ENCODE results near the gene PPM1H. TPM values are rescaled to one million over a fixed set of nuclear protein-coding genes. Genes with fewer than 3 reads are reported as not detected.

Gene PPM1H
- polyA plus RNA-seq, 1 of the 3 experiments (the other 2 are of a cell fraction) = 0.13 TPM

DNA sequence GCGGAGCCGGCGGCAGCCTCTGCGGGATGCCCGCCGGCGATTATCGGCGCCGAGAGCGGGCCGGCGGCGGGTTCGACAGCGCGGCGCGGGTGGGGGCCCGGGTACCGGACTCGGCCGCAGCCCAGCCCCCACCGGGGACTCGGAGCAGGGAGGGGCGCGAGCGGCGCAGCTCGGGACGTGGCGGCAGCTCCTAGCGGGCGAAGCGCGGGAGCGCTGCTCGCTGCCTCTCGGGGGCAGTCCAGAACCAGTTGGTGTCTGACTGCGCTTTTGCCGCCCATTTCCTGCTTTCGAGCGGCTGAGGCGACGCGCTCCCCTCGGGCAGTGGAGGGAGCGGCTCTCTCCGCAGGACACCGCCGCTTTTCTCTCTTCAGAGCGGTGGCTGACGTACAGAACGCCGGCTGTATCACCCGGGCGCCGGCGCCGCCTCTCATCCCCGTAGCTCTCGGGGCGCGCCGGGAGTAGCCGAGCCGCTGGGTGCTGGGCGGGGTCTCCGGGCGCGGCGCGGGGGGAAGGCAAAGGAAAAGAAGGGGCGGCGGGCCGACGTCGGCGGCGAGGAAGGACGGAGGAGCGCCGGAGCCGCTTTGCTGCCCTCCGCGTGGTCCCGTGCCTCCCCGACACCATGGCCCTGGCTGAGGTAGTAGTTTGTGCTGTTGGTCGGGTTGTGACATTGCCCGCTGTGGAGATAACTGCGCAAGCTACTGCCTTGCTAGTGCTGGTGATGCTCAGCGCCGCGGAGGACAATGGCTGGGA lies 331.7 kb downstream of the PPM1H start:
- ChIA-PET CTCF (interaction anchor here (0.6 to 3.3 kb wide), 13 partner anchors 9 to 393 kb away, joined by 3 to 42 read pairs (median 3); partner anchors contain the start of gene MON2), POLR2A (interaction anchor here (0.7 to 1.7 kb wide), 7 partner anchors 10 to 195 kb away, joined by 3 to 9 read pairs (median 4); no protein-coding TSS in a partner anchor)
- H3K27ac ChIP-seq (ENCODE audit: low read depth in 2 of 2, low read length in 1 of 2) = peak overlapping the region; percentile 98 to 100
- WGBS (ENCODE audit: low lambda C conversion rate) = under 1% methylated on average over 50 of the region's 94 CpGs
- peak; percentile 90 for DNase-seq
- H3K9me2 ChIP-seq = no peaks in the 10 kb centered on the region
- peak overlapping the region; percentile 88 to 91 for H3K4me3 ChIP-seq (ENCODE audit: low read depth in 2 of 2, low read length in 1 of 2)
- H3K9ac ChIP-seq = peak overlapping the region; percentile 99
- no peaks in the 10 kb centered on the region for H3K9me3 ChIP-seq
- peak overlapping the region; percentile 80 for H3K4me2 ChIP-seq
- no peaks in the 10 kb centered on the region for H3K27me3 ChIP-seq (ENCODE audit: insufficient read depth)
- H3F3A ChIP-seq (replicated peaks; ENCODE audit: insufficient read depth) = peaks cover 7% of the 10 kb centered on the region
- peaks cover 55% of the 10 kb centered on the region for H3K79me2 ChIP-seq (ENCODE audit: insufficient read depth)
- peaks cover 2 to 20% of the 10 kb centered on the region in 2 experiments for H3K36me3 ChIP-seq (replicated peaks in 1 of 2; ENCODE audit: control insufficient read depth in 1 of 2, insufficient read depth in 2 of 2, low read length in 1 of 2)
- H3K4me1 ChIP-seq (ENCODE audit: control insufficient read depth in 1 of 2, insufficient read depth in 2 of 2, low read depth in 1 of 2, low read length in 1 of 2) = no peaks in the 10 kb centered on the region; a peak in 2 of 4 replicates
- peaks cover 15% of the 10 kb centered on the region for H4K20me1 ChIP-seq (ENCODE audit: insufficient read depth)
- H2AFZ ChIP-seq (ENCODE audit: low read depth) = peak overlapping the region; percentile 47; the same call in 1 of the 2 replicates
- TF ChIP-seq YY1 (IDR thresholded peaks at IDR 0.05; ENCODE audit: low read depth) (no peak; the same call in 1 of the 2 replicates), RFX5 (IDR thresholded peaks at IDR 0.05; ENCODE audit: low read length) (no peak), ELF1 (IDR thresholded peaks at IDR 0.05) (no peak; the same call in 1 of the 2 replicates), RCOR1 (IDR thresholded peaks at IDR 0.05; ENCODE audit: low read length) (no peak), MEF2A (IDR thresholded peaks at IDR 0.05; ENCODE audit: borderline replicate concordance, low read depth) (no peak; the same call in 1 of the 2 replicates), SIN3A (IDR thresholded peaks at IDR 0.05; ENCODE audit: borderline replicate concordance, low read depth, low read length) (no peak; the same call in 1 of the 2 replicates), EZH2phosphoT487 (IDR thresholded peaks at IDR 0.05; ENCODE audit: borderline replicate concordance, low read depth) (no peak), GABPA (IDR thresholded peaks at IDR 0.05; ENCODE audit: low read depth) (no peak), SMC3 (IDR thresholded peaks at IDR 0.05; ENCODE audit: low read depth, low read length) (peak; percentile 44; the same call in 1 of the 2 replicates), NRF1 (IDR thresholded peaks at IDR 0.05; ENCODE audit: low read depth, low read length) (no peak), FOXJ3 (CRISPR knock-in tag; IDR thresholded peaks at IDR 0.05) (no peak; the same call in 1 of the 2 replicates), NFIC (IDR thresholded peaks at IDR 0.05; ENCODE audit: borderline replicate concordance) (0 out of 2 replicates have a peak, but pooled peaks have one; percentile 14), FOXM1 (IDR thresholded peaks at IDR 0.05; ENCODE audit: low read depth) (no peak), EP300 (IDR thresholded peaks at IDR 0.05; ENCODE audit: borderline replicate concordance in 1 of 2, low read depth in 1 of 2, low read length in 1 of 2) (peak in 1 of 2 experiments; percentile 20; a peak in 1 of 4 replicates), POLR2AphosphoS5 (IDR thresholded peaks at IDR 0.05; ENCODE audit: low read depth, low read length) (no peak; the same call in 1 of the 2 replicates), CHD2 (IDR thresholded peaks at IDR 0.05; ENCODE audit: low read length, partially characterized antibody) (no peak), JUND (IDR thresholded peaks at IDR 0.05) (peak; percentile 11; the same call in 1 of the 2 replicates), TAF1 (IDR thresholded peaks at IDR 0.05; ENCODE audit: borderline replicate concordance, low read depth, low read length) (0 out of 2 replicates have a peak, but pooled peaks have one; percentile 32), FOSL2 (IDR thresholded peaks at IDR 0.05; ENCODE audit: borderline replicate concordance, low read depth) (no peak), RXRA (IDR thresholded peaks at IDR 0.05; ENCODE audit: borderline replicate concordance, low read depth) (no peak), TEAD4 (IDR thresholded peaks at IDR 0.05; ENCODE audit: borderline replicate concordance, insufficient read depth) (no peak), GATA2 (CRISPR knock-in tag; IDR thresholded peaks at IDR 0.05) (no peak), RAD21 (IDR thresholded peaks at IDR 0.05; ENCODE audit: low read length) (peak; percentile 53)
- TF ChIP-seq, protein P1, sequence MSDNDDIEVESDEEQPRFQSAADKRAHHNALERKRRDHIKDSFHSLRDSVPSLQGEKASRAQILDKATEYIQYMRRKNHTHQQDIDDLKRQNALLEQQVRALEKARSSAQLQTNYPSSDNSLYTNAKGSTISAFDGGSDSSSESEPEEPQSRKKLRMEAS (IDR thresholded peaks at IDR 0.05; ENCODE audit: low read depth) = peak; percentile 66; the same call in 1 of the 2 replicates
- TF ChIP-seq, protein P2, sequence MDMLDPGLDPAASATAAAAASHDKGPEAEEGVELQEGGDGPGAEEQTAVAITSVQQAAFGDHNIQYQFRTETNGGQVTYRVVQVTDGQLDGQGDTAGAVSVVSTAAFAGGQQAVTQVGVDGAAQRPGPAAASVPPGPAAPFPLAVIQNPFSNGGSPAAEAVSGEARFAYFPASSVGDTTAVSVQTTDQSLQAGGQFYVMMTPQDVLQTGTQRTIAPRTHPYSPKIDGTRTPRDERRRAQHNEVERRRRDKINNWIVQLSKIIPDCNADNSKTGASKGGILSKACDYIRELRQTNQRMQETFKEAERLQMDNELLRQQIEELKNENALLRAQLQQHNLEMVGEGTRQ (IDR thresholded peaks at IDR 0.05; ENCODE audit: borderline replicate concordance, low read depth, low read length) = no peak
- TF ChIP-seq, protein P3, sequence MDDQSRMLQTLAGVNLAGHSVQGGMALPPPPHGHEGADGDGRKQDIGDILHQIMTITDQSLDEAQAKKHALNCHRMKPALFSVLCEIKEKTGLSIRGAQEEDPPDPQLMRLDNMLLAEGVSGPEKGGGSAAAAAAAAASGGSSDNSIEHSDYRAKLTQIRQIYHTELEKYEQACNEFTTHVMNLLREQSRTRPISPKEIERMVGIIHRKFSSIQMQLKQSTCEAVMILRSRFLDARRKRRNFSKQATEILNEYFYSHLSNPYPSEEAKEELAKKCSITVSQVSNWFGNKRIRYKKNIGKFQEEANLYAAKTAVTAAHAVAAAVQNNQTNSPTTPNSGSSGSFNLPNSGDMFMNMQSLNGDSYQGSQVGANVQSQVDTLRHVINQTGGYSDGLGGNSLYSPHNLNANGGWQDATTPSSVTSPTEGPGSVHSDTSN (IDR thresholded peaks at IDR 0.05) = no peak
- TF ChIP-seq, protein P4, sequence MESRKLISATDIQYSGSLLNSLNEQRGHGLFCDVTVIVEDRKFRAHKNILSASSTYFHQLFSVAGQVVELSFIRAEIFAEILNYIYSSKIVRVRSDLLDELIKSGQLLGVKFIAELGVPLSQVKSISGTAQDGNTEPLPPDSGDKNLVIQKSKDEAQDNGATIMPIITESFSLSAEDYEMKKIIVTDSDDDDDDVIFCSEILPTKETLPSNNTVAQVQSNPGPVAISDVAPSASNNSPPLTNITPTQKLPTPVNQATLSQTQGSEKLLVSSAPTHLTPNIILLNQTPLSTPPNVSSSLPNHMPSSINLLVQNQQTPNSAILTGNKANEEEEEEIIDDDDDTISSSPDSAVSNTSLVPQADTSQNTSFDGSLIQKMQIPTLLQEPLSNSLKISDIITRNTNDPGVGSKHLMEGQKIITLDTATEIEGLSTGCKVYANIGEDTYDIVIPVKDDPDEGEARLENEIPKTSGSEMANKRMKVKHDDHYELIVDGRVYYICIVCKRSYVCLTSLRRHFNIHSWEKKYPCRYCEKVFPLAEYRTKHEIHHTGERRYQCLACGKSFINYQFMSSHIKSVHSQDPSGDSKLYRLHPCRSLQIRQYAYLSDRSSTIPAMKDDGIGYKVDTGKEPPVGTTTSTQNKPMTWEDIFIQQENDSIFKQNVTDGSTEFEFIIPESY (IDR thresholded peaks at IDR 0.05; ENCODE audit: borderline replicate concordance, low read depth) = no peak
- TF ChIP-seq, protein P5, sequence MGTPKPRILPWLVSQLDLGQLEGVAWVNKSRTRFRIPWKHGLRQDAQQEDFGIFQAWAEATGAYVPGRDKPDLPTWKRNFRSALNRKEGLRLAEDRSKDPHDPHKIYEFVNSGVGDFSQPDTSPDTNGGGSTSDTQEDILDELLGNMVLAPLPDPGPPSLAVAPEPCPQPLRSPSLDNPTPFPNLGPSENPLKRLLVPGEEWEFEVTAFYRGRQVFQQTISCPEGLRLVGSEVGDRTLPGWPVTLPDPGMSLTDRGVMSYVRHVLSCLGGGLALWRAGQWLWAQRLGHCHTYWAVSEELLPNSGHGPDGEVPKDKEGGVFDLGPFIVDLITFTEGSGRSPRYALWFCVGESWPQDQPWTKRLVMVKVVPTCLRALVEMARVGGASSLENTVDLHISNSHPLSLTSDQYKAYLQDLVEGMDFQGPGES (IDR thresholded peaks at IDR 0.05; ENCODE audit: low read depth, low read length) = no peak
